HEK293 (cell line): Measurements from ENCODE around the gene ABLIM2.

ENCODE experiments used
- CTCF ChIP-seq: fragments of 450-650 bp; formaldehyde crosslinking; IDR thresholded peaks from 2 replicates; pipeline ENCODE4 v1.5.1; 2016; ENCODE audit warnings: missing biosample characterization, missing genetic modification characterization
- GLI2 ChIP-seq: fragments of 450-650 bp; formaldehyde crosslinking; IDR thresholded peaks from 2 replicates; pipeline ENCODE4; 2017; ENCODE audit warnings: missing biosample characterization, missing genetic modification characterization, low read depth, borderline replicate concordance
- PRDM1 ChIP-seq: fragments of 450-650 bp; formaldehyde crosslinking; IDR thresholded peaks from 2 replicates; pipeline ENCODE4; 2016; ENCODE audit warnings: missing biosample characterization, missing genetic modification characterization
- ZNF10 ChIP-seq: fragments of 450-650 bp; formaldehyde crosslinking; IDR thresholded peaks from 2 replicates; pipeline ENCODE4 v1.5.1; 2017; ENCODE audit warnings: missing biosample characterization, missing genetic modification characterization
- ZNF184 ChIP-seq: fragments of 450-650 bp; IDR thresholded peaks from 2 replicates; pipeline ENCODE4 v1.5.1; 2018; ENCODE audit warnings: missing biosample characterization, mild to moderate bottlenecking, missing genetic modification characterization
- ZNF2 ChIP-seq: fragments of 450-650 bp; formaldehyde crosslinking; IDR thresholded peaks from 2 replicates; pipeline ENCODE4 v1.5.1; 2016; ENCODE audit warnings: missing biosample characterization, missing genetic modification characterization
- ZNF501 ChIP-seq: fragments of 450-650 bp; formaldehyde crosslinking; IDR thresholded peaks from 2 replicates; pipeline ENCODE4 v1.5.1; 2016; ENCODE audit warnings: missing biosample characterization, missing genetic modification characterization
- ZNF76 ChIP-seq: fragments of 450-650 bp; formaldehyde crosslinking; IDR thresholded peaks from 2 replicates; pipeline ENCODE4; 2016; ENCODE audit warnings: low read depth, missing biosample characterization, missing genetic modification characterization, borderline replicate concordance

- TF ChIP-seq ZNF501 (tag by site-specific recombination), result no peak
- TF ChIP-seq ZNF10, result no peak
- no peak for TF ChIP-seq CTCF (tag by site-specific recombination)
- TF ChIP-seq GLI2 (tag by site-specific recombination), result no peak
- no peak for TF ChIP-seq PRDM1 (tag by site-specific recombination)
- TF ChIP-seq ZNF76 (tag by site-specific recombination), result no peak
- TF ChIP-seq ZNF2 (tag by site-specific recombination), result no peak
- no peak for TF ChIP-seq ZNF184 (tag by site-specific recombination)
Measured at GRCh38 chr4:8060632-8061031, 98.0 kb downstream of the ABLIM2 start.
